ENCODE data around the gene CXorf38. TPM values are rescaled to one million over a fixed set of nuclear protein-coding genes. Genes with fewer than 3 reads are reported as not detected.

CXorf38 gene
- polyA plus RNA-seq, 2 of the 4 experiments (the other 2 are of a cell fraction) = 9.8 to 14.3 TPM

GRCh38 chrX:40661489-40661888, 14.1 kb upstream of the CXorf38 start:
- CTCF ChIA-PET = interaction anchor here (1.7 kb wide), 1 partner anchor 10 kb away, joined by 6 read pairs; no protein-coding TSS in a partner anchor
- WGBS (ENCODE audit: missing lambda C conversion rate) = 87% methylated on average over 2 of the region's 2 CpGs

GRCh38 chrX:40660381-40660780, 13.0 kb upstream of the CXorf38 start:
- Histone ChIP-seq H3K4me3 (no peak overlapping the region), H3K9me3 (no peaks in the 10 kb centered on the region), H3K4me2 (no peak overlapping the region), H3K4me1 (no peaks in the 10 kb centered on the region), H3K27ac (no peak overlapping the region)
- no peak for FAIRE-seq
- CTCF ChIA-PET = interaction anchor here (1.4 to 1.7 kb wide), 2 partner anchors 8 to 455 kb away, joined by 3 to 6 read pairs; no protein-coding TSS in a partner anchor
- TF ChIP-seq E2F6 (IDR thresholded peaks at IDR 0.05; ENCODE audit: borderline replicate concordance, low read depth) (no peak), CBX8 (IDR thresholded peaks at IDR 0.05) (no peak), ATOH8 (CRISPR knock-in tag; IDR thresholded peaks at IDR 0.05; ENCODE audit: low read depth) (no peak), RFX5 (IDR thresholded peaks at IDR 0.05) (no peak), TFCP2L1 (CRISPR knock-in tag; IDR thresholded peaks at IDR 0.05) (no peak), PBX3 (IDR thresholded peaks at IDR 0.05) (no peak)
- 89% methylated on average over 5 of the region's 5 CpGs for whole genome bisulfite sequencing (ENCODE audit: missing lambda C conversion rate)
- DNase-seq (ENCODE audit: low read depth in 1 of 2, low spot score in 1 of 2) = no peak
- ATAC-seq = no peak
- POLR2A ChIA-PET = no interaction called here

More at GRCh38 chrX:40661489-40661888, 14.1 kb upstream of the CXorf38 start:
- Histone ChIP-seq H3K4me1 (no peaks in the 10 kb centered on the region), H3K4me3 (no peak overlapping the region), H3K4me2 (no peak overlapping the region), H3K27ac (no peak overlapping the region), H3K9me3 (no peaks in the 10 kb centered on the region)
- no peak for DNase-seq (ENCODE audit: low read depth in 1 of 2, low spot score in 1 of 2)
- ATAC-seq = no peak
- TF ChIP-seq RNF2 (IDR thresholded peaks at IDR 0.05; ENCODE audit: borderline replicate concordance, low read depth) = no peak
- TF ChIP-seq CEBPB (IDR thresholded peaks at IDR 0.05) = no peak
- TF ChIP-seq ZNF302 (CRISPR knock-in tag; IDR thresholded peaks at IDR 0.05) = no peak
- no peak for TF ChIP-seq NR3C1 (IDR thresholded peaks at IDR 0.05)
- TF ChIP-seq JUNB (IDR thresholded peaks at IDR 0.05) = no peak
- no peak for TF ChIP-seq ZSCAN20 (CRISPR knock-in tag; IDR thresholded peaks at IDR 0.05)
- no peak for TF ChIP-seq RARB (CRISPR knock-in tag; IDR thresholded peaks at IDR 0.05)
- no peak for TF ChIP-seq PHF8 (IDR thresholded peaks at IDR 0.05; ENCODE audit: borderline replicate concordance, low read depth)
- TF ChIP-seq RCOR1 (IDR thresholded peaks at IDR 0.05; ENCODE audit: low read depth, low read length) = no peak
- TF ChIP-seq CBX8 (IDR thresholded peaks at IDR 0.05) = no peak
- POLR2A ChIA-PET = no interaction called here
- no peak for FAIRE-seq

DNA sequence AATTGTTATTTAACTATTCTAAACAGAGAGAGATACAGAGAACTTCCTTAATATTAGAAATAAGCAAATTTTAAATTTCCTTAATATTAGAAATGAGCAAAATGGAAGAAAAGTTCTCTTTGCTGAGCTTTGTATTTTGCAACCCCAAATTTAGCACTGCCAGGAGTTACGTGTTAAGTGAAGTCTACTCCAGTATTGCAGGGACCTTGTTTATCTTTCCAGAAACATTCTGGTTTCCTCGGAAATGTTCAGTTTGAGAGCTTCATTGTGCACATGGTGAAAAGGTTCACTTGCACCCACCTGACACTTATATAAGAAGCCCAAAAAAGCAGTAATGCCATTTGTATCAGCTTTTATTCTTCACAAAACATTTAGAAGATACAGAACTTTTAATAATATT, 6.2 kb upstream of the CXorf38 start:
- ChIA-PET CTCF (interaction anchor here (0.9 to 3.3 kb wide), 6 partner anchors 9 to 601 kb away, joined by 3 to 19 read pairs (median 4); no protein-coding TSS in a partner anchor), POLR2A (no interaction called here)
- WGBS (ENCODE audit: missing lambda C conversion rate) = 93% methylated on average over 2 of the region's 2 CpGs

More for the DNA sequence above, 6.2 kb upstream of the CXorf38 start:
- H3K4me3 ChIP-seq = no peak overlapping the region
- no peaks in the 10 kb centered on the region for H3K4me1 ChIP-seq
- no peak for ATAC-seq
- no peak for FAIRE-seq
- no peak for DNase-seq (ENCODE audit: low read depth in 1 of 2, low spot score in 1 of 2)
- no peak overlapping the region for H3K27ac ChIP-seq
- no peak overlapping the region for H3K4me2 ChIP-seq
- no peak for TF ChIP-seq RFX5 (IDR thresholded peaks at IDR 0.05)
- no peak for TF ChIP-seq CBX8 (IDR thresholded peaks at IDR 0.05)
- no peak for TF ChIP-seq CEBPB (IDR thresholded peaks at IDR 0.05)
- TF ChIP-seq ZC3H11A (IDR thresholded peaks at IDR 0.05) = no peak
- no peak for TF ChIP-seq CHD4 (IDR thresholded peaks at IDR 0.05; ENCODE audit: borderline replicate concordance)
- no peak for TF ChIP-seq RAD21 (conservative IDR thresholded peaks at IDR 0.05 in 1 of 2, IDR thresholded peaks at IDR 0.05 in 1 of 2)
- TF ChIP-seq HOXB5 (CRISPR knock-in tag; IDR thresholded peaks at IDR 0.05) = no peak
- TF ChIP-seq ESRRA (IDR thresholded peaks at IDR 0.05; ENCODE audit: borderline replicate concordance, low read length) = no peak
- TF ChIP-seq TP53 (CRISPR knock-in tag; IDR thresholded peaks at IDR 0.05) = no peak
- no peak for TF ChIP-seq FOSB (CRISPR knock-in tag; IDR thresholded peaks at IDR 0.05)
- no peak for TF ChIP-seq CBX2 (IDR thresholded peaks at IDR 0.05; ENCODE audit: borderline replicate concordance, low read depth)
- TF ChIP-seq, protein P1, sequence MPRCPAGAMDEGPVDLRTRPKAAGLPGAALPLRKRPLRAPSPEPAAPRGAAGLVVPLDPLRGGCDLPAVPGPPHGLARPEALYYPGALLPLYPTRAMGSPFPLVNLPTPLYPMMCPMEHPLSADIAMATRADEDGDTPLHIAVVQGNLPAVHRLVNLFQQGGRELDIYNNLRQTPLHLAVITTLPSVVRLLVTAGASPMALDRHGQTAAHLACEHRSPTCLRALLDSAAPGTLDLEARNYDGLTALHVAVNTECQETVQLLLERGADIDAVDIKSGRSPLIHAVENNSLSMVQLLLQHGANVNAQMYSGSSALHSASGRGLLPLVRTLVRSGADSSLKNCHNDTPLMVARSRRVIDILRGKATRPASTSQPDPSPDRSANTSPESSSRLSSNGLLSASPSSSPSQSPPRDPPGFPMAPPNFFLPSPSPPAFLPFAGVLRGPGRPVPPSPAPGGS (IDR thresholded peaks at IDR 0.05) = no peak
- TF ChIP-seq USF2 (IDR thresholded peaks at IDR 0.05) = no peak
- TF ChIP-seq RARB (CRISPR knock-in tag; IDR thresholded peaks at IDR 0.05) = no peak
- TF ChIP-seq BHLHE40 (IDR thresholded peaks at IDR 0.05; ENCODE audit: low read depth, low read length) = no peak
- TF ChIP-seq ATOH8 (CRISPR knock-in tag; IDR thresholded peaks at IDR 0.05; ENCODE audit: low read depth) = no peak
- H3K9me3 ChIP-seq = no peaks in the 10 kb centered on the region
